Measurements from ENCODE around the gene KCNN1. TPM values are rescaled to one million over a fixed set of nuclear protein-coding genes. Genes with fewer than 3 reads are reported as not detected.

KCNN1 gene
- total and polyA plus RNA-seq, 12 donors: 0.16 to 2.5 (median 0.62) TPM; not detected in 2

Small RNA genes within 50 kb of the gene (small RNA-seq; reads per million reads assigned to genes)
- gene RNA5SP468: 0 reads per million in 2 donors

Other genes with a start within 250 kb of the KCNN1 start
- gene MAP1S, start 247.6 kb upstream of the KCNN1 start, total RNA-seq: 10 to 100 TPM in 8 of 9 donors, 1 to 10 TPM in 1; 7.7 to 97.2 (median 45.2) TPM
- gene MAP1S, start 247.6 kb upstream of the KCNN1 start, polyA plus RNA-seq: 10 to 100 TPM in 2 of 3 donors, 1 to 10 TPM in 1; 6.6 to 66.1 (median 43.4) TPM
- 1 to 10 TPM in 8 of 9 donors, under 1 TPM in 1; 0.91 to 7.1 (median 3.3) TPM for gene FCHO1, start 215.6 kb upstream of the KCNN1 start, total RNA-seq
- 1 to 10 TPM in 2 of 3 donors, under 1 TPM in 1; 0.98 to 6.2 (median 2.0) TPM for gene FCHO1, start 215.6 kb upstream of the KCNN1 start, polyA plus RNA-seq
- under 1 TPM in 1 of 9 donors, not detected in 8; 0.39 TPM for gene B3GNT3, start 172.0 kb upstream of the KCNN1 start, total RNA-seq
- gene B3GNT3, start 172.0 kb upstream of the KCNN1 start, polyA plus RNA-seq: under 1 TPM in 1 of 3 donors, not detected in 2; 0.03 TPM
- gene INSL3, start 145.6 kb upstream of the KCNN1 start, total RNA-seq: under 1 TPM in 2 of 9 donors, not detected in 7; 0.17 to 0.29 TPM
- gene INSL3, start 145.6 kb upstream of the KCNN1 start, polyA plus RNA-seq: under 1 TPM in 2 of 3 donors, not detected in 1; 0.27 to 0.40 TPM
- 10 to 100 TPM in 3 of 9 donors, 1 to 10 TPM in 6; 1.8 to 15.5 (median 8.8) TPM for gene JAK3, start 119.1 kb upstream of the KCNN1 start, total RNA-seq
- gene JAK3, start 119.1 kb upstream of the KCNN1 start, polyA plus RNA-seq: 10 to 100 TPM in 1 of 3 donors, 1 to 10 TPM in 2; 2.1 to 11.3 (median 6.9) TPM
- 1,000 to 10,000 TPM in 8 of 9 donors, 100 to 1,000 TPM in 1; 952 to 2,121 (median 1,385) TPM for gene RPL18A, start 107.2 kb upstream of the KCNN1 start, total RNA-seq
- gene RPL18A, start 107.2 kb upstream of the KCNN1 start, polyA plus RNA-seq: 1,000 to 10,000 TPM in 2 of 3 donors, 100 to 1,000 TPM in 1; 345 to 1,991 (median 1,151) TPM
- gene SLC5A5, start 95.2 kb upstream of the KCNN1 start, total RNA-seq: not detected
- under 1 TPM in 1 of 3 donors, not detected in 2; 0.03 TPM for gene SLC5A5, start 95.2 kb upstream of the KCNN1 start, polyA plus RNA-seq
- 10 to 100 TPM; 25.8 to 70.0 (median 64.0) TPM for gene CCDC124, start 34.1 kb upstream of the KCNN1 start, total RNA-seq
- gene CCDC124, start 34.1 kb upstream of the KCNN1 start, polyA plus RNA-seq: 100 to 1,000 TPM in 2 of 3 donors, 10 to 100 TPM in 1; 11.3 to 143 (median 114) TPM
- gene ARRDC2, start 41.1 kb downstream of the KCNN1 start, total RNA-seq: 10 to 100 TPM in 7 of 9 donors, 1 to 10 TPM in 2; 2.5 to 27.4 (median 15.8) TPM
- gene ARRDC2, start 41.1 kb downstream of the KCNN1 start, polyA plus RNA-seq: 10 to 100 TPM in 2 of 3 donors, 1 to 10 TPM in 1; 2.7 to 54.3 (median 20.8) TPM
- 1 to 10 TPM in 7 of 9 donors, under 1 TPM in 1, not detected in 1; 0.28 to 7.4 (median 2.1) TPM for gene IL12RB1, start 119.8 kb downstream of the KCNN1 start, total RNA-seq
- gene IL12RB1, start 119.8 kb downstream of the KCNN1 start, polyA plus RNA-seq: 1 to 10 TPM in 2 of 3 donors, under 1 TPM in 1; 0.84 to 1.8 (median 1.1) TPM
- 10 to 100 TPM in 6 of 9 donors, 1 to 10 TPM in 3; 1.6 to 18.6 (median 11.7) TPM for gene MAST3, start 130.7 kb downstream of the KCNN1 start, total RNA-seq
- gene MAST3, start 130.7 kb downstream of the KCNN1 start, polyA plus RNA-seq: 10 to 100 TPM in 1 of 3 donors, 1 to 10 TPM in 2; 1.8 to 19.1 (median 7.1) TPM
- 100 to 1,000 TPM in 3 of 9 donors, 10 to 100 TPM in 6; 13.7 to 124 (median 79.2) TPM for gene PIK3R2, start 186.1 kb downstream of the KCNN1 start, total RNA-seq
- gene PIK3R2, start 186.1 kb downstream of the KCNN1 start, polyA plus RNA-seq: 10 to 100 TPM in 2 of 3 donors, 1 to 10 TPM in 1; 6.7 to 21.0 (median 10.8) TPM
- gene IFI30, start 206.7 kb downstream of the KCNN1 start, total RNA-seq: 100 to 1,000 TPM; 103 to 372 (median 169) TPM
- 100 to 1,000 TPM in 2 of 3 donors, 10 to 100 TPM in 1; 99.2 to 268 (median 158) TPM for gene IFI30, start 206.7 kb downstream of the KCNN1 start, polyA plus RNA-seq
- 10 to 100 TPM; 10.3 to 47.4 (median 20.7) TPM for gene MPV17L2, start 226.1 kb downstream of the KCNN1 start, total RNA-seq
- gene MPV17L2, start 226.1 kb downstream of the KCNN1 start, polyA plus RNA-seq: 10 to 100 TPM; 21.1 to 41.4 (median 40.8) TPM
- 10 to 100 TPM in 3 of 9 donors, 1 to 10 TPM in 6; 2.3 to 32.3 (median 6.6) TPM for gene RAB3A, start 236.9 kb downstream of the KCNN1 start, total RNA-seq
- 10 to 100 TPM in 1 of 3 donors, 1 to 10 TPM in 2; 4.0 to 16.6 (median 5.8) TPM for gene RAB3A, start 236.9 kb downstream of the KCNN1 start, polyA plus RNA-seq